ENCODE results near the gene TMEM184B.

Gene TMEM184B

DNA sequence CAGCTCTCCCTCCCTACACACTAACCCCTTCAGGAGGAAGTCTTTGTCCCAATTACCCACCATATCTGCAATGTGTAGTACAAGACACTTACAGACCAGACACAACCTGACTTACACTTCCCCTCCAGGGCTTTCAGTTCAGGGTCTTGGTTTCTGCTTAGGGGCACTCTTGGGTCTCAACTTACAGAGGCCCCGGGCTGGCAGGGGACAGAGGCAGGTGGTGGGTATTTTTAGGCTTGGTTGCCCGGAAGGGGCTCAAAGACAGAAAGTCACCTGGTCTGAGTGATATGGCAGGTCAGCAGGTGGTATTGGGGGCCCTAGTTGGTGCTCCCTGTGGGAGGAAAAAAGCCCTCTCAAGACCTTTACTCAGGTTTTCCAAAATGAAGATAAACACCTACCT is 3.4 kb upstream of the TMEM184B start:
- DNase-seq (ENCODE audit: low read depth in 2 of 2), result no peak

DNA sequence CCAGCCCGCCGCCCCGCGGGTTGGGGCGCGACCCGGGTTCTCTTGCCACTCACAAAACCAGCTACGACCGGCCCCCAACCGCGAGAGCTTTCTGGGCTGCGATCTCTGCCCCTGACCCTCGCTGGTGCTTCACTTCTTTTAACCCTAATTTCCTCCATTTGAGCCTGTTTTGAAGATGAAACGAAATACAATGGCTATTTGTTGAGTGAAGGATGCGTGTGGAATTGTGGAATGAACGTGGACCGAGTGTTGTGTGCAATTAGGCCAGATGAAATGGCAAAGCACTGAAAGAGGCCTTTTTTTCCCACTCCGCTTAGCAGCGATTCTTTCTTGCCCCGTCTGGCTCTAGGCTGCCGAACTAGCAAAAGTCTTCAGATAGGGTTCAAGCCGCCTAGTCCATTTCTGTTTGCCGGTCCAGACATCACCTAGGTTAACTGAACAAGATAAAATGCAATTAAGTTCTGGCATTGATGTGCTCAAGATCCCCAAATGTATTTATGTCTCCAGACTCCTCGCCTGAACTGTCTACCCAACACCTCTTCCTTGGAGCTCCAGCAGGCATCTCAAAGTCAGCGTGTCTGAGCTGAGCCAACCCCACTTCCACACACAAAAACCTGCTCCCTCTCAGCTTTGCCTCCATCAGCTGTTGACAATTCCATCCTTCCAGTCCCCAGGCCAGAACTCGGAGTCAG is 471 bp upstream of the TMEM184B start:
- DNase-seq (ENCODE audit: low read depth in 2 of 2), result no peak

DNA sequence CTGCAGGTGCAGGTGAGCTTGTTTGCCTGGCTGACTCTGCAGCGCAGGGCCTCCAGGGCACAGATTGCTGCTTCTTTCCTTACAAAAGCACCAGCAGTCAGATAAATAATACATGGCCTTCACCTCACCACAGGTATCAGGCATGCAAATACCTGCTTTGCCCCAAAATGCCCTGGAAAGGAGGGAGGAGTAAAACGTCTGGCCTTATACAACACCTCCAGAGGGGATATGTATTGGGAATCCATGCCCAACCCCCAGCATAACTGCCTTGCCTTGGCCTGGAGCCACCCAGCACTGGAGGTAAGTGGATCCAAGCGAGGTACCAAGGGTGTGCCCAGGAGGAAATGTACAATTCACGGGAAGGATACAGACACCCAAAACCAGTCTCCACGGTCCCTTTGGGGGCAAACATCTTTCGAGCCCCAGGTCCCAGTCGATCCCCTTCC is 860 bp downstream of the TMEM184B start:
- DNase-seq (ENCODE audit: low read depth in 2 of 2), result no peak

DNA sequence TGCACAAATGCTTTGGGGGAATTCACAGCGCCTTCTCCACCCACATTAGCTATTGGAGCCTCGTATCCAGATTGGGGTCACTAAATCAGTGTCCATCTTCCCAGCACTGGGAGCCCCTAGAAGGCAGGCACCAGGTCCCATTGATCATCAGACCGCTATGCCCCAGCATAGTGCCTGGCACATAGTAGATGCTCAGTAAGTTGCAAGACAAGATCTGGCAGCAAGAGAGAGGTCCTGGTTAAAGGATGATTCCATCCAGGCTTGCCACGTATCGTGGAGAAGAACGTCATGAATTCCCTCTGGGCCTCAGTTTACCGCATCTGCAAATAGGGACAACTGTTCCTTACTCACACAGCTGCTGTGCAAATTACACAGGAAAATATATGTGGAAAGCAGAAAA is 1.7 kb downstream of the TMEM184B start:
- DNase-seq (ENCODE audit: low read depth in 2 of 2), result no peak

DNA sequence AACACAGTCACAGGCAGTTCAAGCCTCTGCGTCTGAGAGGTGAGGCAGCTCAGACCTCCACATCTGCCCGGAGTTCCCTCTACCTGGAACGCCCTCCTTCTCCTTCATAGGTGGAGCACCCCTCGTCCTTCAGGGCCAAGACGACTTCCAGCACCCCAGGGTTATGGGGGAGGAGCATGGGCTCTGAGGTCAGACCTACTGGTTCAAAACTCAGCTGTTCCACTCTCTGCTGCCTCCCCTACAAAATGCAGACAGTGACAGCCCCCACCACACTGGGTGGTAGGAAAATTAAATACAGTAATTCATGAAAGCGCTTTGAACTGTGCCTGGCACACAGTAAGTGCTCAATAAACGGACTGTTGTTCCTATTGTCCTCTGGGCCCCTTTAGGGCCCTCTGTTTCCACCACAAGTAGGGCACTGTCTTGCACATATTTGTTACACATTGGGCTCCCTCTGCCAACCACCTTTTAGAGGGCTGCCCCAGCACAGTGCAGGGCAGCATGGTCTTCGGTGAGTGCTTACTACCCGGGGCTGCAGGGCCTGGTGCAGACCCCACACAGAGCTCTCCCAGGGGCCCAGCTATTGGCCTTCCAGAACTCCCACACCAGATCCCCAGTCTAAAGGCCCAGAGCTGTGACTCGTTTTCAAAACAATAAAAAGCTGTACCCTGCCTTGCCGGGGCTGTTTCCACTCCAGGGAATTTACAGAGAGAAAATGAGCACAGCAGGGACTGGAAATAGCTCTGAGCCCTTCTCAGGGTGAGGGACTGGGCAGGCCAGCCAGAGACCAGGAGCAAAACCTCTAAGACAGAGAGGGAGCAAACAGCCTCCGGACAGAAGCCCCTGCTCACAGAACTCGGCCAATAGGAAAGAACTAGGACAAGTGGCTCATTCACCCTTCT is 2.5 kb downstream of the TMEM184B start:
- no peak for DNase-seq (ENCODE audit: low read depth in 2 of 2)

DNA sequence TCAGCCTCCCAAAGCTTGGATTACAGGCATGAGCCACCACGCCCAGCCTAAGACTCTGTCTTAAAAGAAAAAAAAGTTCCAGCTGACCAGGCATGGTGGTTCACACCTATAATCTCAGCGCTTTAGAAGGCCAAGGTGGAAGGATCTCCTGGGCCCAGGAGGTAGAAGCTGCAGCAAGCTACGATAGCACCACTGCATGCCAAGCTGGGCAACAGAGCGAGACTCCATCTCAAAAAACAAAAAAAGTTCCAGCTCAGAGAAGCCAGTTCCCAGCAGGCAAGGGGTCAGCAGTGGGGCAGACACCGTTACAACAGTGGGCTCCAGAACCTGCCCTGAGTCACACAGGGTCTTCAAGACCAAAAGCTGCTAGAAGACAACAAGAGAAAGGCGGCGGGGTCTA is 3.3 kb downstream of the TMEM184B start:
- DNase-seq (ENCODE audit: low read depth in 2 of 2), result no peak

DNA sequence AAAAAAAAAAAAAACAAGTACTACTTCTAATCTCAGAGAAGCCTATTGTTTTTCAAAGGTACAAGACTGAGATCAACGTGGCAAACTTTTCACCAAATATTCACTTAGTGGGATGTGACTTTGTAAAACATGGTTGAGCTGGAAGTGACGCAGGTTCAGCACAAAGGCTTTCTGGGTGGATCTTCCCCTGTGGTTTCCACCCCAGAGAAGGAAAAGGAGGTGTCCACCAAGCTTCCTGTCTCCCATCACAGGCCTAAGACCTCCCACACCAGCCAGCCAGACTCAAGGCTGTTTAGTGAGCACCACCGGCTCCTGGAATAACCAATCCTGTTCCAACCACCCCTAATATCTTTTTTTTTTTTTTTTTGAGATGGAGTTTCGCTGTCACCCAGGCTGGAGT is 5.7 kb downstream of the TMEM184B start:
- no peak for DNase-seq (ENCODE audit: low read depth in 2 of 2)

DNA sequence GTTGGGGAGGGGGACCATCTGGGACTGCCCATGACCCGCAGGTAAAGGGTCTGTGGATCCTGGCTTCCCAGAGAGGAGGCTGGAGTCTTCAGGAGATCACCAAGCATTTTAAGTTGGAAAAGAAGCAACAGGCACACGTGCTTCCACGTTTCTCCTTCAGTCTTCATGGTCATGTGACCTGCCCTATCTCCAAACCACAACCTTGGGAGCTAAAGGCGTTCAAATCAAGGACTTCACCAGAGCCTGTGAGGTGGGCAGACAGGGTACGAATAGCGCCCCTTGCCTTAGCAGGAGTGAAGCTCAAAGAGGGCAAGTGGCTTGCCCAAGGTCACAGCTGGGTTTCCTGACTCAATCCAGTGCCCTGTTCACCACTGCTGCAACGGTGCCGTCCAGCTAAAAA is 6.7 kb downstream of the TMEM184B start:
- no peak for DNase-seq (ENCODE audit: low read depth in 2 of 2)

DNA sequence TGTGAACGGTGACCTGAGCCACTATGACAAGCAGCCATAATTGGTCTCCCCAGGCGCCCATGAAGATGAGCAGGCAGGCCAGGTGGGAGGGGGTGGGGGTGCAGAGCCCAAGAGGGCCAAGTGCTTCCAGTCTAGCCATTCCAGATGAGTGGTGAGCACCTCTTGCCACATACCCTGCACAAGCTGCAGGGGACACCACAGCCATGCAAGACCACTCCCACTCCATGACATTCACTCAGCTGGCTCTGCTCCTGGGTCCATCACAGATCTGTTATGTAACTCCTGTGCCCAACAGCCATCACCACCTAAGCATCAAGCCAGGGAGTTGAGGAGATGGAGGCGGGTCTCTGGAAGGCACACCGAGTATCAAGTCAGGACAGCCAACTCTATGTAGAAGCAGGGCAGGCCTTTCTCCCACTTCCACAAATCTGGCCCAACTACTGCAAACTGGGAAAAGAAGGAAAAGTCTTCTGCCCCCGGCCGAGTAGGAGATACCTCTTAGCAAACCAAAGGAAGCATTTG is 8.4 kb downstream of the TMEM184B start:
- no peak for DNase-seq (ENCODE audit: low read depth in 2 of 2)

DNA sequence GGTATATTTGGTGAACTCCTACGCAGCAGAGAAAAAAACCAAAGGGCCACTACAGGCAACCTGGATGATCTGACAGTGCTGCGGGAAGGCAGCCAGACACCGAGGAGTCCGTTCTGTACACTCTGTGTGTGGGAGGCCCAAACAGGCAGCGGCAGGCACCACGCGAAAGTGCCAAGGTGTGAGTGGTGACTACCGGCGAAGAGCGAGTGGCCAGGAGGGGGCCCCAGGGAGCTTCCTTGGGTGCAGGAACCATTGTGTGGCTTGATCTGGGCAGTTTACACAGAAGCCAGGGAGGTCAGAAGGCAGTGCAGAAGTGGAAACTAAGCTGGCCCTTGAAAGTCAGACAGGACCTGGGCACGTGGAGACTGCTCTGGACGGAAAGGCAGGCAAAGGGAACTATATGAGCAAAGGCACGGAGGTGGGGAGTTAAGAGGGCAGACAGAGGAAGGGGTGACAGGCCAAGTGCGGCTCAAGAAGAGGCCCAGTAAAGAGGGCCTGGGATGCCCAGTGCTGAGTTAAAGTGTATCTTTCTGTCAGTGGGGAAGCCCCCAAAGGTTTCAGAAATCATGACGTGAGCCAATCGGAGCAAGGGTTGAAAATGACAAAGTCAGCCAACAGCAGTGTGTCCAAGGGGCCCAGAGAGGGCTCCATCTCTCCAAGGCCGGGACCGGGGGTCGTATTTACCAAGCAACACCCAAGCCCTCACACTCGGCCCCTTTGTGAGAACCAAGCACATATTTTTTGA is 10.6 kb downstream of the TMEM184B start:
- no peak for DNase-seq (ENCODE audit: low read depth in 2 of 2)

DNA sequence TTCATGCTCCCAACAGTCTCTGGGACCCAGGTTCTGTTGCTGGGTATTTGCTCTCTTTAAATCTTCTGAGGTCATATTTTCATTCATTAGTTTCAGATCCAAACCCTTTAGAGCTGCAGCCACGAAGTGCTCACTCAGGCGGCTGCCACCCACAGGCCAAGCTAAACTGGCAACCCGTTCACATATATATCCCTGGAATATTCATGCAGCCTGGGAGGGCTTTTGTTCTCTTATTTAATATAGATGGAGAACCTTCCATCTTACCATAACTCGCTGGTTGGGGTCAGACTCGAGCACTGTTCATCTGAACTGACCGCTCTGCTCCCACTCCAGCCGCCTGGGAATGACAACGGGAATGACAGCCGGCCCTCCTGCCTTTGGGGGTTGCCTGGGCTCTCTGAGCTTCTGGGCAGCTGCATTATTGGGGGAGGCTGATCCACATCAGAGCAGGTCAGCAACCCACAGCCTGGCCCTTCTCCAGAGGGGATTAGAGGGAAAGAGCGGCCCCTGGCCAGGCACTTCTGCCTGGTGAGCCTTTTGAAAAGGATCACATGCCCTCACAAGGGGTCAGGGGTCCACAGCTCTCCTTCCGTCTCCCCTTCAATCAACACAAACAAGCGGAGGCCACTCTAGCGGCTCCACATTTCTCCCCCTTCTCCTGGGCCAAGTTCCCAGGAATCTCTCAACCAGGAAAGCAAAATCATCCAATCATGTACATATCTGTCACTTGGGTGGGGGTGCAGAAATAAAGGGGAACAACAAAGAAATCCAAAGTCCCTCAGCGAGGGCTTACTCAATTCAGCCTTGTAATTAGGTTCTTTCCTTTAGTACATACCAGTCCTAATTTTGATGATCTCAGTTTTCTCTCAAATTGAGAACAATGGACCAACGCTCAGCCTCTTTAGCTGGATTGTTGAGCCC is 11.8 kb downstream of the TMEM184B start:
- DNase-seq (ENCODE audit: low read depth in 2 of 2), result no peak

DNA sequence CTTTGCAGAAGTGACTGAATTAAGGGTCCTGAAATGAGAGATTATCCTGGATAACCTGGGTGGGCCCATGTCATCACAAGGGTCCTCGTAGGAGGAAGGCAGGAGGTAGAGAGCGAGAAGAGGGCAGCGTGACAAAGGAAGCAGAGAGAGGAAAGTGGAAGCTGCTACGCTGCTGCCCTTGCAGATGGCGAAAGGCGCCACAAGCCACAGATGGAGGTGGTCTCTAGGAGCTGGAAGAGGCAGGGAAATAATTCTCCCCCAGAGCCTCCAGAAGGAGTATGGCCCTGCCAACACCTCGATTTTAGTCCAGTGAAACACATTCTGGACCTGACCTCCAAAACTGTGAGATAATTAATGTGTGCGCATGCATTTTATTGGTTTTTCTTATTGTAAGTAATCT is 13.4 kb downstream of the TMEM184B start:
- DNase-seq (ENCODE audit: low read depth in 2 of 2), result no peak

DNA sequence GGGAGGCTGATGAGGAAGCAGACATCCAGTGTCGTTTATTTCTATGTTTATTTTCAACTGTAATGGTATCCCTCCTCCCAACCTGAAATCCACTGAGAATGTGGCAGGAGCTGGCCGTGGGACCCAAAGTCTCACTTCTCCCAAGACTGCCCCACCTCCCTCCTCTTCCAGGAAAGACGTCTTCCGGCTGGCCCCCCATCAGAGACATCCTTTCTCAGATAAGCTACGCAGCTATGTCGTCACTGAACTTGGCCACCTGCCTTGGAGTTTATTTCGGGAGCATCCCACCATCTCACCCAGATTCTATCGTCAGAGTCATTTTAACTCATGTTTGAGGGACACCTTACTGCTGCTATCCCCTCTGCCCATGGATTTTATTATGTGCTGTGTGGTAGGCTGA is 13.9 kb downstream of the TMEM184B start:
- no peak for DNase-seq (ENCODE audit: low read depth in 2 of 2)

DNA sequence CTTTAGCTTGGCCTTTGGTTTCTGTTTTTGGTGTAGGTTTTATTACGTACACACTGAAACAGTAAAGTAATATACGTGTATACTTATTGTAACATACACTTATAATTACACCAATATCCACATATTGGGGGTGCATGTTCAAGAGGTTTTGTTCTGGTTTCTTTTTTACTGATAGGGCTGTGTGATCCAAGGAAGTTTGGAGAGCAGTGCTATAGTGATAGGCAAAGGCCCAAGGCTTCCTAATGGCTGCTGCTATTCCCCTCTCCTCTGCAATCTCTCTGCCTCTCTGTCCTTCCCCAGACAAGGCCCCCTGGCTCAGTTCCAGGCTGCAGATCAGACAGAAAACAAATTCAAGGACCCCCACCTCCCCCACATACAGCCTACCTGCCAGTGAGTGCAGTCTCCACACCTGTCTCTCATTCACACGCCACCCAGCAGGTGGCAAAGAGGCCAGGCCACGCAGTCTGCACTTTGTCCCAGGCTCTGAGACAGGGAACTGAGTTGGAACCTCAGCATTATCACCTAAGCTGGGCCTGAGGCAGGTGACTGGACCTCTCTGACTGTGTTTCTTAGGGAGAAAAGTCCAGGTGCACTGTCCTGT is 15.1 kb downstream of the TMEM184B start:
- no peak for DNase-seq (ENCODE audit: low read depth in 2 of 2)

DNA sequence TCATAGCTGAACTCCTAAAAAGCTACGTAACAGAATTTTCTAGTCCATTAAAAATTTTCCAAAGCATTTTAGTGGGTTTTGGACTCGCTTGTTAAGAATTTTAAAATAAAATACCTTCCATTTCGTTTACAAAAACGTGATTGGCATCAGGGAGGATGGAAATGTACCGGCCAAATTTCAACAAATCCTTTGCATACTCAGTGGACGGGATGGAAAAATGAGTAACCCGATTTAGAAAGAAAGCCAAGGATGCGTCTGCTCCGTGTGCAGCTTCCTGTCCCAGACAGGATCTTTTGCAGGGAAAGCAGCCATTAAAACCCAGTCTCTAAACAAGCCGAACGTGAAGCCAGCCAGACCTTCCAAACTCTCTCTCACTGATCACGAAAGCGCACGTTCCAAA is 15.6 kb downstream of the TMEM184B start:
- no peak for DNase-seq (ENCODE audit: low read depth in 2 of 2)

DNA sequence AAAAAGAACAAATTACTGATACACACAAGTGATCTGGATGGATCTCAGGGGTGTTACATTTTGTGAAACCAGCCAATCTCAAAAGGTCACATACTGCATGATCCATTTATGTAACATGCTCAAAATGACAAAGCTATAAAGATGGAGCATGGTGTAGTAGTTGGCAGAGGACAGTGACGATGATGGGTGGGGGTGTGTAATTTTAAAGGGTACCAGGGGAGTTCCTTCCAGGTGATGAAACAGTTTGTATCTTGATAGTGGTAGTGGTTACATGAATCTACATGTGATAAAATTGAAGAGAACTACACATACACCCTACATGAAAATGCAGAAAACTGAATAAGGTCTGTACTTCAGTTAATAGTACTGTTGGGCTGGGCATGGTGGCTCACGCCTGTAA is 17.1 kb downstream of the TMEM184B start:
- no peak for DNase-seq (ENCODE audit: low read depth in 2 of 2)

DNA sequence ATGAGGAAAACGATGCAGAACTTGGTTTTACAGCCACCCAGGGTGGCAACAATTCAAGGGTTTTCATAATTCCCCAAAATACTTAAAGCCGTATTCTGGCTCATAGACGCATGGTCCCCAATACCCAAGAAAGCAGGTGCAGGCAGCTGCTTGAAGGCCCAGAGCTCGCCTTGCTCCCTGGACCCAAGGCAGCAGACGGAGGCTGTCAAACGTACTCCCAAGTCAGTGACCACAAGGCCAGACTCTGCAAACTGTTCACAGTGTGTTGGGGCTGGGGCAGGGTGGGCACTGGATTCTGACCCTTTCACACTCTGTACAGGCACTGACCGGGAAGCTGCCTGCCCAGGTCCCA is 21.5 kb downstream of the TMEM184B start:
- no peak for DNase-seq (ENCODE audit: low read depth in 2 of 2)

DNA sequence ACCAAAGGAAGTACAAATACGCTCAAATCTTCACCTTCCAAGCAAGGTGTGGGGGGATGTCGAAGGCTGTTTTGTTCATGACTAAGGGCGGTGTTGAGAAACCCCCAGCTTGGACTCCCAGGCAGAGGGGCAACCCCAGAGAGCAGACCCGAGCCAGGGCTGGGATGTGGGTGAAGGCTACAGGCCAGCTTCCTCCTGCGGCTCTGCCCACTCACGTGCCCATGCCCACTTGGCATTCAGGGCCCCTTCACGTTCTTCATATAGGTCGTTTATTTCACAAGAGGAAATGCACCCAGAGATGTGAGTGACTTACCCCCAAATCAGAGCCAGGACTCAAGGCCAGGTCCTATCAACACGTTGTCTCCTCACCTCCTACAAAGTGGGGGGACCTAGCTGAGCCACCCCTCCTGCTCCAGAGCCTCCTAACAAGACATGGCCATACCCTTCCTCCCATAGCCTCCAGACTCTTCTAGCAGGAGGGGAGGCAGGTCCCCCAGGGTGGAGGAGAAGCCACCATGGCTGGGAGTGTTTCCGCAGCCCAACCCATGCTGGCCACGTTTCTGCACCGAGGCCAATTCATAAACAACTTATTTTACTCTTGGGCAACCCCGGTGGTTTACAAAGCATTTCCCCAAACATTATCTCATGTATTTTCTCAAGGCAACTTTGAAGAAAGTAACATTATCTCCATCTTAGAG is 22.0 kb downstream of the TMEM184B start:
- DNase-seq (ENCODE audit: low read depth in 2 of 2), result no peak

DNA sequence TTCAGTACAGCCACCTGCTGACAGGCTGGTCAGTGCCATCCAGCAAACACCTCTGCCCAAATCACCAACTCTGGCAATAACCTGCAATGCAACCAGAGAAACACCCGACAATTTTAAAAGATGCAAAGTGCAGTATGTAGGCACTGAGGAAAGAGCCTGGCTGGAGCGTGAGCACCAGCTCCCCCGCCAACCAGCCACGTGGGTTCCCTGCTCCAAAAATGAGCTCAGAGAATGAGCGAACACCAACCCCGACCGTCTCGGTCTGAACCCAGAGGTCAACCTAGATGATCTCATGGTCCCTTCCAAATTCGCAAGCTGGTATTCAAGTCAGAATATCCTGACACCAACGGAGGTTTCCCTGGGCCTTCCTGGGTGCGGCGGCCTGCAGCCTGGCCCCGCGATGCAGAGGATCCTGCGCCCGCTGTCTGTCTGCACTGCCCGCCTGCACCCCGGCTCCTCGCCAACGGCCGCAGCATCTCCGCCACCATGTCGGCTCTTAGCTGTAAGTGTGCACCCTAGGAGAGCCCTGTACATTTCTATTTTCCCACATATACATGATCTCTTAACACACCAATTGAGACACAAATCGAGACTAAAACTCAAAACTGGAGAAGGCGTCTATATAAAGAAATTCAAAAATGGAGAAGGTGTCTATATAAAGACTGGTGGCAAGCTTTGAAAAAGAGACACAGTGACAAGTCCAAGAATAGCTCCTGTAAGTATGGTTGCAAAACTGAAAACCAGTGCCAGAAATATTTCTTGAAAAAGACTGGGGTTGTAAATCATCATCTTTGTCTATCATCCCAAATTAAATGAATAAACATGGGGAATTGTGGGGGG is 22.8 kb downstream of the TMEM184B start:
- DNase-seq (ENCODE audit: low read depth in 2 of 2), result no peak

Measured in fibroblast of skin of left biceps (primary cell).